HCT116 (cell line): ENCODE data around the gene POU6F1.

Experiments
- CTCF ChIP-seq, 3 experiments: fragments of 200-600 bp in 1 of 3; sonication (generic) in 1 of 3; IDR thresholded peaks in 2 of 3; conservative IDR thresholded peaks in 1 of 3; 2 replicates each; pipeline ENCODE4 v1.5.1; 2012 to 2017; ENCODE audit warnings: low read depth in 2 of 3, low read length in 2 of 3, antibody characterized with exemption in 1 of 3, borderline replicate concordance in 1 of 3, control low read depth in 1 of 3, mild to moderate bottlenecking in 1 of 3, mixed read lengths in 1 of 3, mixed run types in 1 of 3, moderate library complexity in 1 of 3; ENCODE audit not compliant: insufficient read depth in 1 of 3
- FOSL1 ChIP-seq: IDR thresholded peaks from 2 replicates; pipeline ENCODE4 v1.6.1; 2012; ENCODE audit warnings: low read depth
- POLR2A ChIP-seq: IDR thresholded peaks from 2 replicates; pipeline ENCODE4 v1.7.0; 2011; ENCODE audit warnings: borderline replicate concordance; ENCODE audit not compliant: insufficient read depth, insufficient read length; ENCODE audit errors: extremely low read depth
- TCF7L2 ChIP-seq: IDR thresholded peaks from 2 replicates; pipeline ENCODE4 v1.7.0; 2011; ENCODE audit warnings: borderline replicate concordance, inconsistent platforms; ENCODE audit not compliant: insufficient read depth, insufficient read length; ENCODE audit errors: extremely low read depth
- ZNF274 ChIP-seq: fragments of 200-500 bp; sonication (Bioruptor generic); IDR thresholded peaks from 2 replicates; pipeline ENCODE4 v1.6.1; 2014; ENCODE audit warnings: mild to moderate bottlenecking, low read depth, low read length, inconsistent platforms

GRCh38 chr12:51198568-51199365 lies 19.1 kb downstream of the POU6F1 start:
- TF ChIP-seq FOSL1 (no peak), CTCF (IDR thresholded peaks at IDR 0.05 in 2 of 3, conservative IDR thresholded peaks at IDR 0.05 in 1 of 3; ENCODE audit: borderline replicate concordance in 1 of 3, insufficient read depth in 1 of 3, low read depth in 2 of 3, low read length in 2 of 3) (no peak), TCF7L2 (no peak), ZNF274 (no peak), POLR2A (no peak)
